GM19025 (cell line): Measurements from ENCODE around the gene DBH.

Experiments
- ATAC-seq: cut with Tn5 transposase; IDR thresholded peaks from one replicate; pipeline ENCODE4 v1.9.1; 2021; ENCODE audit warnings: mild to moderate bottlenecking, low read depth, moderate library complexity; ENCODE audit not compliant: unreplicated experiment

The DBH gene

DNA sequence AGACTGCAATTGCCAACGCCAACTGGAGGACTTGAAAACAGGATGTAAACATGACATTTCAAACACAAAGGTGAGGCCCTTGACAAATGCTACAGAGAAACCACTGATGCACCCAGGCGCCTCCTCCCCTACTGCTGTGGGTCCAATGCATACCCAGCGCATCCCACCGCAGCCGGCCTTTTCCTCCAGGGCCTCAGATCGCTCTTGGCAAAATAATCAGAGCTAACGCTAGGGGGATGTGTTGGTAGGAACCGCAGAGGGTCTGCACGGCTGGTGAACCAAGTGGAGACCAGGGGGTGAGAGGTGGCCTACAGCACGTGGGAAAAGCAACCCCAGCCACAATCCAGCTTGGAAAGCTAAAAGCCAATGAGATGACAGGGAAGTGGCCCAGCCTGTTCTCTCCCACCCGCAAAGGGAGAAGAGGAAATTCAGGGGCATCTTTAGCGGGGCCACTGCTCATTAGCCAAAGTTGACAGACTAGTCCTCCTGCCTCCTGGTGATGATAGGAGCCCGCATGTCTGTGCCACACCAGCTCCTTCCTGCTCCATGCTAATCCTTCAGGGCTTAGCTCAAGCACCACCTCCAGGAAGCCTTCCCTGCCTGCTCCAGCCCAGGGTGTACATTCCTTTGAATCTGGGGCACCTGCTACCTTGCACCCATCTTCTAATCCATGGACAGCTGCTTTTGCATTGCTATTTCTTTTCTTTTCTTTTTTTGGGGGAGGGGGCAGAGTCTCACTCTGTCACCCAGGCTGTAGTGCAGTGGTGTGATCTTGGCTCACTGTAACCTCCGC lies 32.8 kb upstream of the DBH start:
- ATAC-seq, result no peak

DNA sequence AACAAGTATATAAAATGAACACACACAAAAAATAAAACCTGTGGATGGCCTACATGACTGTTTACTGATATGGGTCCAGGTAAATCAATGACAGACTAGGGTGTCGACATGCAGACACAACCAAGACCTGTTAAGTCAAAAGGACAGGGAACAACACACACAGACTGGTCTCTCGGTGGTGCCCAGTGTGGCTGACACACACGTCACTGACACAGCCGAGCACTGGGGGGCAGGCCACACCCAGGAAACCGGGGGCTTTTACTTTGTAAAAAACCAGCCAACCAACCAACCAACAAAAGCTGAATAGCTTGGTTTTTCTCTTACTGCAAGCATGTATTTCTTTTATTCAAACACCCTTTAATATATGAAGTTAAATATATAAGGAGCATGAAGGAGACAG lies 31.9 kb upstream of the DBH start:
- ATAC-seq, result no peak

DNA sequence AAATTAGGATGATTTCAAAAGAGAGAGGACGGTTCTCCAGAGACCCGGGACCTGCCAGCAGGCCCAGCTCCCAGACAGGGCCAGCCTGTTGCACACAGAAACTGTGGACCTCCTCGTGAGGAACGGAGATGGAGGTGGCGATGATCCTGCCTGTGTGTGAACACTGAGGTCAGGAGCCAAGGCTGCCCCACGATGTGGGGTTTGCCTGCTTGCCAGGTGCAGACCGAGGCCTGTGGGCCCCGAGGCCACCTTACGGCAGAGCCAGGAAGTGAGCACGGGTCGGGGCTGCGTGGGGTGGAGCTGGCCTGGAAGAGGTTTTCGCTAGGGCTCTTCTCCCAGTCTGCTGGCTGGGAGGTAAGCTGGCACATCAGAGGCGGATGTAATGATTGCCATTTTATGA lies 31.3 kb upstream of the DBH start:
- ATAC-seq, result no peak

GRCh38 chr9:133605446-133605845 lies 30.7 kb upstream of the DBH start:
- no peak for ATAC-seq

GRCh38 chr9:133605856-133606707 lies 30.1 kb upstream of the DBH start:
- ATAC-seq, result no peak

DNA sequence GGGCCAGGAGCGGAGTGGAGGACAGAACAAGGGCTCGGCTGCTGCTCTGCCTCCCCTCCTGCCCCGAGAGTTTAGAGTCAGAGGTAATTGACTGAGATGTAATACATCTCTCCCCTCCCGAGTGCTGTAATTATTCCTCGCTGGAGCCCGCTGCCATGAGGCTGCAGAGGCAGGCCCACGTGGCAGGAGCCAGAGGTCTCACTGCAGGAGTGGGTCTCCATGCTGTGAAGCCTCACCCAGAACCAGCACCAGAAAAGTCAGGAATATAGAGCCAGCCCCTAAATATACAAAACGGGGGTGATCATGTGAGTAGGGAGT lies 29.5 kb upstream of the DBH start:
- ATAC-seq, result no peak

- no peak for ATAC-seq
Observed at GRCh38 chr9:133607381-133607780, 28.8 kb upstream of the DBH start.

GRCh38 chr9:133607976-133608375 lies 28.2 kb upstream of the DBH start:
- no peak for ATAC-seq

DNA sequence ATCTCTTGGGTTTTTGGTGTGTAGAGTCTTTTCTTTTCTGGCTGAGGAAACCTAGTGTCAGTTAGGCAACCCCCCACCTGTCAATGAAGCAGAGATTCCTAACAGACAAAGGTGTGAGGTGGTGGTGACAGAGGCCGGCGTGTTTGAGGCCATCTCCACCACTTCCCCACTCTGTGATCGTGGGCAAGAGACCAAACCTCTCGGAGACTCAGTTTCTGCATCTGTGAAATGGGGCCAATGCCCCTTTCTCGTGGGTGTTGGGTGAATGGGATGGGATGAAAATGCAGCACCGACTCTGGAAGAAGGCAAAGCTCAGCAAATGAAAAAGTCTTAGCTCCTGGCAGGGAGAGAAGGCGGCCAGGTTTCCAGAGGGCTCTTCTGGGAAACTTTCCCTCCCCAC lies 27.8 kb upstream of the DBH start:
- no peak for ATAC-seq

DNA sequence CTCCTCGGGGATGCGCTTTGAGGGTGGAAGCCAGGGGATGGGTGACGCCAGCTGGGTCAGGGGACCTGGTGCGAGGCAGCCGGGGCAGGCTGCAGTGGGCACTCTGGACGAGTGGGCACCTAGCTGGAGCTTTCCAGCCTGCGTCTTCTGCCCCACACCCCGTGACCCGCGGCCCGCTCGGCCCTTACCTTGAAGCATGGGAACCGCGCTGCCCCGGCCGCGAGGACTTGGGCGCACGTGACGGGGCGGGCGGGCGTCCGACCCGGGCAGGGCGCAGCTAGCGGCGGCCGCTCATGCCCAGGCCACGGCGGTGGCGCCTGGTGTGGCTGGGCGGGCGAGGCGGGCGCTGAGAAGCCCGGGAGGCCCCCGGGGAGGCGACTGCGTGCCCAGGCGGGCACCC lies 27.3 kb upstream of the DBH start:
- ATAC-seq, result no peak

DNA sequence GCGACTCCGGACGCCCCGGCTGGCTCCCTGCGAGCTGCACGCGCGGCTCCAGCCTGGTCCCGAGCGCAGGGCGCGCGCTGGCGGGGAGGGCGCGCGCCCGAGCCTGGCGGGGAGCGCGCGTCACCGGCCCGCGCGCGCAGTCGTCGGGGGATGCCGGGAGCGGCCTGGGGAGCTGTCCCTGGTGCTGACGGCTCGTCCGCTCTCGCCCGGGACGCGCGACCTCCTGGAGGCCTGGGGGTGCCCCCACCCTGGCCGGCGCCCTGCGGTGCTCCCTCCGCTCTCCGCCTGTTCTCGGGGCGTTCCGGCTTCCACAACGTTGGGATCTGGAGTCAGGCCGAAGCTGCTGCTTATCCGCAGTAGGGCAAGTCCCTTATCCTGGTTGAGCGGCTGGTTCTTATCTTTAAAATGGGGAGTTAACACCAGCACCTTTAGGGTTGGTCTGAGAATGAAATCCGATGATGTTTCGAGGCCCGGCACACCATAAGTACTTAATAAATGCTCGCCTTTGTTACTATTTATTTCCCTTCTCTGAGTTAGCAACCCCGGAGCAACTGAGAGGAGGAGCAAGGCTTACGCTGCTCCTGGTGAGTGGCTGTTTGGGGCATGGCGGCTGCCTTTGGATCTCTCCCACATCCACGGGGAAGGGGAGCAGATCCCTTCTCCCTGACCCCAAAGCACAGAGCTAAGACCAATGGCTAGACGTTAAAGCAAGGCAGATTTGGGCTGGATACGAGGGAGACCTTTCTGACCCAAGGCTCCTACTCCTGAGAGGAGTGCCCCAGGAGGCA lies 26.7 kb upstream of the DBH start, which contains the start of gene FAM163B:
Gene FAM163B (minus strand): TSS at position 79 of the 788 bp plus-strand sequence. CDS start 29,166 bp downstream, outside the sequence.
- ATAC-seq, result no peak

- ATAC-seq, result no peak
Observed at GRCh38 chr9:133610845-133611244, 25.3 kb upstream of the DBH start.

DNA sequence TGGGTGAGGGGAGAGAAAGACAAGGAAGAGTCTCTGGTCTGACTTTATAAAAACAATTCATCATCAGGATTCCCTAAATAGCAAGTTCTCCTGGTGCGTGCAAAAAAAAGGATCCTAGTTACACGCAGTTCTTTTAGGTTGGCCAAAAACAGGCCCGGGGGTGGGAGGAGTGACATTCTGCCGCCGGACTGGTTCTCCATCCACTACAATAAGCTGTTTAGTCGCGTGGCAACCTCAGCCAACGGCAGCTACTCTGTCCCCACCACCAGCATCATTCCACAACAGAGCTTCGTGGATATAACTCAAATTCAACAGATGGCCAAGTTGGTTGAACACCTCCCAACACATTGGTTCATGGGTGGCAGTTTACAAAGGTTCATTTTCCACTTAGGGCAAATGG lies 24.1 kb upstream of the DBH start:
- ATAC-seq, result no peak

- no peak for ATAC-seq
Observed at GRCh38 chr9:133612816-133613215, 23.3 kb upstream of the DBH start.

DNA sequence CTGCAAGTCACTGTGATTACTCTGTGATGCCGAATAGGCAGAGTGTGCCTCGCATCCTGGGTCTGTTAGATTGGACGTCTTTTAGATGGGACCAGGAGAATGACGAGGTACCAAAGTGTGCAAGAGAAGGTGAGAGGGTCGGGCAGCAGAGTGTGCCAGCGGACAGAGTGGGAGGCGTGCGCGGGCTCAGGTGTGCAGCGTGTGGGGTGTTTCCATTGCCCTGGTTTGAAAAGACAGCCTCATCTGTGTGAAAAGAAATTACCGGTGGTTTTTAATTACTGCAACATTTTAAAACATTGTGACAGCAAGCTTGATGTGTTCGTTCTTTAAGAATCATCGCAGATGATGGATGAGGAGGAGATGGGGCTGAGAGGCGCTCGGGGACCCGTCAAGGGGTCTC lies 22.7 kb upstream of the DBH start:
- no peak for ATAC-seq

DNA sequence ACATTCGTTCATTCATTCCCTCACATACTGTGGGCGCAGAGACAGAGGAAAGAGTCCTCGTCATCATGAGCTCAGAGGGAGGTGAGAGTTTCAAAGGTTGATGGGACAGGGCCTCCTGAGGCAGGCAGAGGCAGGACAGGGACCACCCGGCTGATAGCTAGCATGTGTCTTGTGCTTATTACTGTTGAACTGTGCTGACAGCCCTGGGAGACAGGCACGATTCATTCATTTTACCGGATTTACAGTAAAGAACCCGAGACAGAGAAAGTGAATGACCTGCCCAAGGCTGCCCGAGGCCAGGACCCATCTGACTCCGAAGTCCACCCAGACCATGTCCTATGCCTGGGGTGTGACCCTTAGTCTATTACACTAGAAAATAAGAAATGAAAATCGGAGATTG lies 22.1 kb upstream of the DBH start:
- no peak for ATAC-seq

GRCh38 chr9:133614678-133615077 lies 21.5 kb upstream of the DBH start:
- ATAC-seq, result no peak

- ATAC-seq, result no peak
Observed at GRCh38 chr9:133615186-133615585, 21.0 kb upstream of the DBH start.

DNA sequence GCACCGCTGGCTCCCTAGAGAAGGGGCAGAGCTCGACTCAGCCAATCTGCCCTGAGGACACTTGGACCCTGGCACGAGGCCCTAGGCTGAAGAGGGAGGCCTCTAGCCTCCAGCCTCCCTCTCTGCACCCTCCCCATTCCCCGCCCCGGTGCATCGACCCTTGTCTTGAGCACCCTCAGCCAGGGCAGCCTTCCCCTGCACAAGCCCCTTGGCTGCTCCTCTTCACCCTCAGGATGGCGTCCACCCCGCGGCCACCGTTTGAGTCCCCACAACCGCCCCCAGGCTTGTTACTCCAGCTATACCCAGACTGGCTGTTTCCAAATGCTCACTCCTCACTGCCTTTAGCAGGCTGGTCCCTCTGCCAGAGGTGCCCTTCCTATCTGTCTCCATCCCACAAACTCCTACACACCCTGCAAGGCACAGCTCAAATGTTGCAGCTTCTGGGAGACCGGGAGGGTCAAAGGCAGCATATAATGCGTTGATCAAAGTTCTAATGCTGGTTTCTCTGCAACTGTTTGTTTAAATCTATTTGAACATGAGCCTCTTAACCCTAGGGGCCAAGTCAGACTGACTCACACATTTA lies 20.5 kb upstream of the DBH start:
- no peak for ATAC-seq

DNA sequence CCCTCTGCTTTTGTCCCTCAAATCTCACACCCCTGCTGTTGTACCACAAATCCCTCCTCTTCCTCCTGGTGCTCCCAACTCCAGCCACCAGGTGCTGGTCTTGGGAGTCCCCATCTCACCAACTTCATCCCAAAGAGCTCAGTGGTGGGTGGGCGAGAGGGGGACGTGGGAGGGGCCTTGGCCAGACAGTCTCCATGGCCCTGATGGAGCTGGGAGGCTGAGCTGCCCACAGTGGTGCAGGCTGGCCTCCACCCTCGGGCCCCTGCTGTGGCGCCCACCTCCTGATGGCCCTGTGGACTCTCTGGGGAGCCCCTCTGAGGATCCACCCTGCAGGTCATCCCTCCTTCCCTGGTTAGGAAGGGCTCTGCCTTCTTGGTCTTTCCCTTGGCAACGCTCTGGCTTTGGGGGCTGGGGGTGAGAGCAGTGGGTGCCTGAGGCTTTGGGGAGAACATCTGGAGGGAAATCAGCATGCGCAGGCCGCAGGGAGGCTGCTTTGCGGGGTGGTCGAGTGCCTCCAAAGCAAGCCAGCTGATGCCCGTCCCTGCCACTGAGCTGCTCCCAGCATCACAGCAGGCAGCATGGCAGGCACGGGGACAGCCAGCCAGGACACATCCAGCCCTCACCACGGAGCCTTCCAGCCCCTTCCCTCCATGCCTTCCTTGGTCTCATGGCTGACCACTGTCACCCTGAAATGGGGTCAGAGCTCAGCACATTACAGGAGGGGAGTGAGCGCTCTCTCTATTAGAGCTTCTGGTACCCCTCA lies 19.3 kb upstream of the DBH start:
- no peak for ATAC-seq
